T-cell (primary cell): ENCODE results near the gene DNAH6. TPM values are rescaled to one million over a fixed set of nuclear protein-coding genes. Genes with fewer than 3 reads are reported as not detected.
A peak's percentile ranks its signal among the peaks of the same experiment; 100 is the strongest.

Experiments
- ATAC-seq, 4 experiments: fragments of 200-7000 bp in 3 of 4; fragments of 150-1000 bp in 1 of 4; cut with Tn5 transposase; replicated peaks in 1 of 4; 1 replicate in 3 of 4; 2 replicates in 1 of 4; pipeline ENCODE4 v1.10.0; 2021; ENCODE audit warnings: moderate library complexity in 3 of 4, mild to moderate bottlenecking in 2 of 4, moderate number of reproducible peaks in 1 of 4
- CTCF ChIA-PET, 2 donors: fragments of 300-600 bp; sonication (Branson Sonifier 250); formaldehyde crosslinking; loops; one replicate each; lab custom pipeline; 2022; ENCODE audit warnings: antibody characterized with exemption in 2 of 2; lab: Charles Lee
- POLR2A ChIA-PET, 2 donors: fragments of 300-600 bp; sonication (Branson Sonifier 250); formaldehyde crosslinking; loops; one replicate each; lab custom pipeline; 2022; ENCODE audit warnings: antibody characterized with exemption in 2 of 2; lab: Charles Lee
- DNase-seq, 35 experiments: peaks; one replicate each; pipeline versions ENCODE4 v3.0.0 to v3.0.0-alpha.2; 2013 to 2023
- H3K27ac ChIP-seq: one replicate; pipeline ENCODE4 v1.5.1; 2013; ENCODE audit warnings: low read length
- H3K27me3 ChIP-seq, 2 experiments: replicated peaks in 1 of 2; 1 replicate in 1 of 2; 2 replicates in 1 of 2; pipeline versions ENCODE4 v1.6.1 to v1.7.0; 2013; ENCODE audit warnings: low read length in 1 of 2, mixed read lengths in 1 of 2; ENCODE audit not compliant: control insufficient read depth in 2 of 2, insufficient read depth in 2 of 2; ENCODE audit errors: extremely low read depth in 1 of 2
- H3K36me3 ChIP-seq, 2 donors: 1 replicate in 1 of 2; 2 replicates in 1 of 2; pipeline versions ENCODE4 v1.6.1 to v1.7.0; 2013; ENCODE audit warnings: low read length in 1 of 2; ENCODE audit not compliant: control insufficient read depth in 2 of 2, insufficient read depth in 1 of 2; ENCODE audit errors: extremely low read depth in 1 of 2
- H3K4me1 ChIP-seq, 2 experiments: 1 replicate in 1 of 2; 2 replicates in 1 of 2; pipeline versions ENCODE4 v1.6.1 to v1.7.0; 2013; ENCODE audit warnings: low read length in 2 of 2, mixed read lengths in 1 of 2; ENCODE audit not compliant: insufficient read depth in 2 of 2, control insufficient read depth in 1 of 2; ENCODE audit errors: extremely low read depth in 1 of 2
- H3K4me3 ChIP-seq, 2 donors: 1 replicate in 1 of 2; 2 replicates in 1 of 2; pipeline versions ENCODE4 v1.5.1 to v1.7.0; 2013; ENCODE audit warnings: mild to moderate bottlenecking in 2 of 2, low read length in 1 of 2, moderate library complexity in 1 of 2; ENCODE audit not compliant: control insufficient read depth in 1 of 2; ENCODE audit errors: extremely low read depth in 1 of 2
- H3K9me3 ChIP-seq: 2 replicates; pipeline ENCODE4 v1.7.0; 2013
- H3K27ac Mint-ChIP-seq, 2 donors: one replicate each; pipeline ENCODE4 v1.8.0; 2020 to 2021; ENCODE audit warnings: mild to moderate bottlenecking in 2 of 2, mixed read lengths in 2 of 2
- H3K27me3 Mint-ChIP-seq, 2 donors: one replicate each; pipeline ENCODE4 v1.8.0; 2021 to 2022; ENCODE audit warnings: mixed read lengths in 2 of 2
- H3K36me3 Mint-ChIP-seq: one replicate; pipeline ENCODE4 v1.8.0; 2021; ENCODE audit warnings: mixed read lengths
- H3K4me1 Mint-ChIP-seq, 3 donors: one replicate each; pipeline ENCODE4 v1.8.0; 2020 to 2022; ENCODE audit warnings: mixed read lengths in 3 of 3, mild to moderate bottlenecking in 1 of 3
- H3K4me3 Mint-ChIP-seq, 3 donors: one replicate each; pipeline ENCODE4 v1.8.0; 2020 to 2022; ENCODE audit warnings: mild to moderate bottlenecking in 3 of 3, mixed read lengths in 3 of 3, moderate library complexity in 3 of 3
- H3K9me3 Mint-ChIP-seq, 3 donors: one replicate each; pipeline ENCODE4 v1.8.0; 2020 to 2022; ENCODE audit warnings: mixed read lengths in 3 of 3
- WGBS: methylation state at CpG from one replicate; pipeline ENCODE4 v1.1.5; 2013; ENCODE audit warnings: missing lambda C conversion rate; ENCODE audit not compliant: insufficient coverage; 5-methylcytosine and 5-hydroxymethylcytosine counted together
- total RNA-seq, 35 experiments: library from RNA in 6 of 35; stranded (reverse) in 6 of 35; fragments of 120-200 nt in 1 of 35; gene quantifications; one replicate each; pipeline versions ENCODE4 v1.2.1 to v1.2.4 and lab custom pipeline; 2013 to 2026

DNAH6 gene
- total RNA-seq, 5 donors from 2014 or later (not counting 1 experiment from before 2014, with no cell fraction given): 0.44 to 2.0 (median 1.2) TPM

DNA sequence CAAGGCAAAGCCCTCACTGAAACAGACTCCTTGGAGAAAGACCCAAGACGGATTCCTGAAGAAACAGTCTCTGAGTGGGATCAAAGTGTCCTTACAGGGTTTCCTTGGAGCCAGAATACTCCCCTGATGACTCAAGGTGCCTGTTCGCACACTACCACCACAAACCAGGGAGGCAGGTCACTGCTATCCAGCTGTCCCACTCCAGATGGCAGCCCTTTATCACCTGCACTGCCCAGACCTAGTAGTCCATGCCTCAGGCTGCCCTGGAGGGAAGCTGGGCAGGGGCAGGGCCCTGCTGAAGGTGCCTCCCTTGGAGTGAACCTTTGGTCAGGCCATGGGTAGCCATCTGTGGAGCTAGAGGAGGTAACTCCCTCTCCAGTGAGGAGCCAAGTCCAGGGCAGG lies 330.4 kb downstream of the DNAH6 start:
- peaks cover 20% of the 10 kb centered on the region for H3K36me3 Mint-ChIP-seq
- CTCF ChIA-PET: interaction anchor here in 1 of 2 donors (0.9 to 2.1 kb wide), 5 partner anchors 16 to 64 kb away, joined by 5 to 12 read pairs (median 6); no protein-coding TSS in a partner anchor
- Histone ChIP-seq H3K9me3 (no peaks in the 10 kb centered on the region), H3K27me3 (no peaks in the 10 kb centered on the region), H3K4me3 (peak overlapping the region in 1 of 2 donors; percentile 45), H3K36me3 (peaks cover 0 to 2% of the 10 kb centered on the region in 2 donors), H3K4me1 (peaks cover 84 to 96% of the 10 kb centered on the region in 2 experiments), H3K27ac (peak overlapping the region; percentile 94)
- ATAC-seq: no peak
- DNase-seq: no peak
- peak overlapping the region; percentile 46 to 74 (median 62) for H3K4me3 Mint-ChIP-seq
- no peaks in the 10 kb centered on the region for H3K27me3 Mint-ChIP-seq
- H3K9me3 Mint-ChIP-seq: peaks cover 0 to 4% (median 3%) of the 10 kb centered on the region in 3 donors
- POLR2A ChIA-PET: interaction anchor here in 1 of 2 donors (0.5 to 1.4 kb wide), 4 partner anchors 11 to 93 kb away, joined by 3 to 4 read pairs (median 3); no protein-coding TSS in a partner anchor
- peak overlapping the region; percentile 97 to 99 for H3K27ac Mint-ChIP-seq
- 51% methylated on average over 2 of the region's 2 CpGs for WGBS
- H3K4me1 Mint-ChIP-seq: peaks cover 91 to 98% (median 97%) of the 10 kb centered on the region in 3 donors

DNA sequence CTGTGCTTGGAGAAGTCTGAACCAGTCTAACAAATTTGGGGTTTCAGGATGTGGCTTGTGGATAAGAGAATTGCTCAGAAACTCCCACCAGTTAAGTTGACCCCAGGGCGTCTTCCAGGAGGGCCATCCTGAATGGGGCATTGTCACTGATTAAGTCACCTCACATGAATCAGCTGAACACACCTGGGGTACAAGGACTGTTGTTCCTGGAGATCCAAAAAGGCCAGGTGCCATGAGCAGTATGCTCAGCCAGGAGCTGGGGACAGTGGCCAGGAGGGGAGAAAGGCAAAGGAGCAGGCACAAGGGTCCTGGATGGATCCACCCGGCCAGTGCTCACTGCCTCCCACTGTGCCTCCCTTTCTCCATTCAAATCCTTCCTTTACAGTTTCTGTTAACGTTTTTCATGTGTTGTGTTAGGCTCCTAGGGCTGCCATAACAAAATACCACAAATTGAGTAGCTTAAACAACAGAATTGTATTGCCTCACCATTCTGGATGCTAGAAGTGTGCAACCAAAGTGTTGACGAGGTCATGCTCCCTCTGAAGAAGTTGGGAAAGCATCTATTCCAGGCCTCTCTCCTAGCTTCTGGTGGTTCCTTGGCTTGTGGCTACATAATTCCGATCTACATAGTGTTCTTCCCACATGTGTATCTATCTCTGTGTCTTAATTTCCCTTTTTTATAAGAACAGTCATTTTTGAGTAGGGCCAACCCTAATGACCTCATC lies 331.2 kb downstream of the DNAH6 start:
- H3K36me3 Mint-ChIP-seq: peaks cover 25% of the 10 kb centered on the region
- H3K36me3 ChIP-seq: peaks cover 1 to 5% of the 10 kb centered on the region in 2 donors
- no peaks in the 10 kb centered on the region for H3K27me3 Mint-ChIP-seq
- peak overlapping the region; percentile 42 to 74 (median 62) for H3K4me3 Mint-ChIP-seq
- H3K9me3 ChIP-seq: no peaks in the 10 kb centered on the region
- peaks cover 81 to 96% of the 10 kb centered on the region in 2 experiments for H3K4me1 ChIP-seq
- H3K4me1 Mint-ChIP-seq: peaks cover 92 to 98% (median 98%) of the 10 kb centered on the region in 3 donors
- peak overlapping the region in 1 of 2 donors; percentile 45 for H3K4me3 ChIP-seq
- H3K27me3 ChIP-seq: peaks cover 0 to 3% of the 10 kb centered on the region in 2 experiments
- peak overlapping the region; percentile 97 to 99 for H3K27ac Mint-ChIP-seq
- H3K27ac ChIP-seq: peak overlapping the region; percentile 94
- peak in 1 of 35 experiments; percentile 13 for DNase-seq
- WGBS: 61% methylated on average over 3 of the region's 5 CpGs
- no peak for ATAC-seq
- ChIA-PET POLR2A (interaction anchor here (0.5 to 0.8 kb wide), 3 partner anchors 10 to 72 kb away, joined by 3 read pairs; no protein-coding TSS in a partner anchor), CTCF (interaction anchor here (0.5 to 2.1 kb wide), 3 partner anchors 17 to 129 kb away, joined by 3 to 10 read pairs (median 4); no protein-coding TSS in a partner anchor)
- peaks cover 0 to 4% (median 3%) of the 10 kb centered on the region in 3 donors for H3K9me3 Mint-ChIP-seq

DNA sequence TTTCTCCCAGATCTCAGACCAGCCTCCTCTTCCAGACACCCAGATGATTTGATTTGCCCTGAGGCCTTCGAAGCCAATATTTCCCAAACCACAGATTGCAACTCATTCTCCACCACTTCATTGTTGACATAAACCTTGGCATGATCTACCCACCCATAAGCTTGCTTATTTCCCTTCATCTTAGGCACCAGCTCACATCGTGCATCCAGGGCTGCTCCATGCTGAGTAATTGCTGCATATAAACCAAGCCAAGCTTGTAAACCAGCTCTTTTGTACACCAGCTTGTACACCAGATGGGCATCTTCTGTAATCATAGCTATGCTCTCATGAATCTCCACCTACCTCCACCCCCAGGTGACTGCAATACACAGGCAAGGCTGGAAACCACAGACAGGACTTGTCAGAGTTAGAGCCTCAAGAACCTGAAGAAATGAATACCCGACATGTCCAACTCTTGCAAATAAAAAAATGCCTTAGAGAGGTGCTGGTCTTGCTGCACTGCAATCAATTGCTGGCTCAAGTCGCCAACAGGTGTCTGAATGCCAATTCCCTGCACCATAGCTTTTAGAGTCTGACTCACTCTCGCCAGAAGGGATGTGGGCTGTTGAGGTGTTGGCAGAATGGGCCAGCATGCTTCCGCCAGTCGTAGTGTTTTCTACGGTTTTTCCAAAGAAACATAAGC lies 333.1 kb downstream of the DNAH6 start:
- Mint-ChIP-seq H3K27me3 (no peaks in the 10 kb centered on the region), H3K4me3 (peak overlapping the region; percentile 66 to 74 (median 73)), H3K27ac (peak overlapping the region; percentile 97 to 99), H3K9me3 (peaks cover 6 to 10% (median 7%) of the 10 kb centered on the region in 3 donors), H3K4me1 (peaks cover 93 to 94% (median 94%) of the 10 kb centered on the region in 3 donors), H3K36me3 (peaks cover 34% of the 10 kb centered on the region)
- POLR2A ChIA-PET: interaction anchor here (0.7 to 1.1 kb wide), 4 partner anchors 9 to 13 kb away, joined by 3 to 6 read pairs (median 4); no protein-coding TSS in a partner anchor
- peaks cover 68 to 91% of the 10 kb centered on the region in 2 experiments for H3K4me1 ChIP-seq
- CTCF ChIA-PET: interaction anchor here (0.5 to 1.3 kb wide), 9 partner anchors 9 to 314 kb away, joined by 3 to 6 read pairs (median 4); partner anchors contain the start of gene TRABD2A (in 1 of the 2)
- H3K27me3 ChIP-seq: peaks cover 0 to 3% of the 10 kb centered on the region in 2 experiments
- DNase-seq: peak in 25 of 35 experiments; percentile 18 to 61 (median 37)
- WGBS: 20% methylated on average over 4 of the region's 8 CpGs
- peak overlapping the region; percentile 94 for H3K27ac ChIP-seq
- peak in 3 of 4 experiments; percentile 47 to 55 (median 52) for ATAC-seq
- no peaks in the 10 kb centered on the region for H3K9me3 ChIP-seq
- peaks cover 2 to 9% of the 10 kb centered on the region in 2 donors for H3K36me3 ChIP-seq
- peak overlapping the region; percentile 26 to 53 for H3K4me3 ChIP-seq

DNA sequence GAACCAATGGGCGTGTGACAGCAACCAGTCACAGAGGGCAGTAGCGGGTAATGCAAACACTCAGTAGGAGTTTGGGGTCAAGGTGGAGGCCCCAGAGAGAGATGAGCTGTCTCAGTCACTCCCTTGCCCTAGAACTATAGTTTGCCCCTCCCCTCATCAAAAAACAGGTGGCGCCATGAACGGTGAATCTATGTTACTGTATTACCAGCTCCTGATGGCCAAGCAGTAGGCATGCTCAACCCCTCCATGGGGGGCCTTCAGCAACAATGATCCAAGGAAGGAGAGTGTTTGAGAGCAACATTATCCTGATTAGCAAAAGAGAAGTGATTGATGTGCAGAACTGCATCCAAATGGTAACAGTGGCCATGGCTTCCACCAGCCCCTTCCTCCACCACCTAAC lies 334.2 kb downstream of the DNAH6 start:
- no peak overlapping the region for H3K4me3 ChIP-seq
- ChIA-PET POLR2A (interaction anchor here in 1 of 2 donors (0.7 to 1.1 kb wide), 2 partner anchors 11 to 12 kb away, joined by 3 read pairs; no protein-coding TSS in a partner anchor), CTCF (interaction anchor here (0.5 to 0.9 kb wide), 3 partner anchors 13 to 120 kb away, joined by 3 to 6 read pairs (median 4); no protein-coding TSS in a partner anchor)
- peak in 3 of 35 experiments; percentile 5 to 14 (median 12) for DNase-seq
- Mint-ChIP-seq H3K4me1 (peaks cover 94 to 98% (median 95%) of the 10 kb centered on the region in 3 donors), H3K9me3 (peaks cover 6 to 10% (median 7%) of the 10 kb centered on the region in 3 donors), H3K4me3 (peak overlapping the region in 1 of 3 donors; percentile 74), H3K27ac (peak overlapping the region; percentile 97 to 99), H3K36me3 (peaks cover 35% of the 10 kb centered on the region), H3K27me3 (no peaks in the 10 kb centered on the region)
- H3K27me3 ChIP-seq: peaks cover 0 to 3% of the 10 kb centered on the region in 2 experiments
- peaks cover 67 to 89% of the 10 kb centered on the region in 2 experiments for H3K4me1 ChIP-seq
- peak overlapping the region; percentile 94 for H3K27ac ChIP-seq
- peaks cover 2 to 9% of the 10 kb centered on the region in 2 donors for H3K36me3 ChIP-seq
- ATAC-seq: no peak
- no peaks in the 10 kb centered on the region for H3K9me3 ChIP-seq
- no CpG with 5 or more reads among the region's 4 CpGs for WGBS

DNA sequence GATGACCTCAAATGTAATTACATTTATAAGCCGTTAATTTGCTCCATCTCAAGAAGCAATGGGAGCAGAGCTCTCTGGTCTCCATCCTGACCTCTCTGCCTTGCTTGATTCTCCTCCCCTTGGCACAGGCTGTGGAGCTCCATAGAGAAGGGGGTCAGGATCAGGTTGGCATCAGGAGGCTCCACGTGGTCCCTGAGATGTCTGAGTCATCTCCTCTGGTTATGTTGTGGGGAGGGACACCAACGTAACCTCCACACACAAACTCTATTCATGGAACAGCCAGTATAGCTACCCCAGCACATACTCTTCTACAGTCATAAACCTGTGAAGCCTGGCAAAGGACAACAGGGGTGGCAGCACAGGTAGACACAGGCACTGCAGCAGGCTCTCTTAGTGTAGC lies 335.6 kb downstream of the DNAH6 start:
- H3K4me3 Mint-ChIP-seq: peak overlapping the region in 1 of 3 donors; percentile 74
- peaks cover 45% of the 10 kb centered on the region for H3K36me3 Mint-ChIP-seq
- H3K27me3 Mint-ChIP-seq: no peaks in the 10 kb centered on the region
- peaks cover 94 to 98% (median 95%) of the 10 kb centered on the region in 3 donors for H3K4me1 Mint-ChIP-seq
- DNase-seq (peak in 1 of 35 experiments; percentile 11), ATAC-seq (no peak)
- ChIA-PET CTCF (interaction anchor here in 1 of 2 donors (0.5 kb wide), 1 partner anchor 416 kb away, joined by 6 read pairs; no protein-coding TSS in a partner anchor), POLR2A (no interaction called here)
- Histone ChIP-seq H3K36me3 (peaks cover 2 to 9% of the 10 kb centered on the region in 2 donors), H3K4me3 (peak overlapping the region in 1 of 2 donors; percentile 7), H3K27me3 (peaks cover 0 to 3% of the 10 kb centered on the region in 2 experiments), H3K9me3 (no peaks in the 10 kb centered on the region), H3K27ac (peak overlapping the region; percentile 94), H3K4me1 (peaks cover 64 to 89% of the 10 kb centered on the region in 2 experiments)
- peak overlapping the region; percentile 97 to 99 for H3K27ac Mint-ChIP-seq
- H3K9me3 Mint-ChIP-seq: peaks cover 6 to 10% (median 7%) of the 10 kb centered on the region in 3 donors
- 80% methylated on average over 1 of the region's 3 CpGs for WGBS
